MM.1S (cell line): ENCODE data around the gene VAMP1.

Experiments used
- DNase-seq: peaks from one replicate; pipeline ENCODE4 v3.0.0-alpha.2; 2015
- H2AFZ ChIP-seq: fragments of 300-600 bp; sonication (generic); 2 replicates; pipeline ENCODE4 v1.6.0; 2016; ENCODE audit warnings: antibody characterized with exemption, low read length
- H3F3A ChIP-seq: fragments of 300-600 bp; sonication (generic); 2 replicates; pipeline ENCODE4 v1.6.1; 2016; ENCODE audit warnings: mild to moderate bottlenecking, antibody characterized with exemption, low read length, moderate library complexity, mixed read lengths; ENCODE audit not compliant: insufficient read depth
- H3K27ac ChIP-seq: fragments of 300-600 bp; sonication (generic); 2 replicates; pipeline ENCODE4 v1.5.1; 2016; ENCODE audit warnings: mild to moderate bottlenecking, low read length
- H3K27me3 ChIP-seq: fragments of 300-600 bp; sonication (generic); replicated peaks from 2 replicates; pipeline ENCODE4 v1.6.0; 2016; ENCODE audit warnings: low read length; ENCODE audit not compliant: insufficient read depth
- H3K36me3 ChIP-seq: fragments of 300-600 bp; sonication (generic); replicated peaks from 2 replicates; pipeline ENCODE4 v1.6.1; 2016; ENCODE audit warnings: mild to moderate bottlenecking, low read length, mixed read lengths; ENCODE audit not compliant: insufficient read depth
- H3K4me1 ChIP-seq: fragments of 300-600 bp; sonication (generic); 2 replicates; pipeline ENCODE4 v1.6.1; 2016; ENCODE audit warnings: low read length, mixed read lengths
- H3K4me2 ChIP-seq: fragments of 300-600 bp; sonication (generic); 2 replicates; pipeline ENCODE4 v1.6.0; 2016; ENCODE audit warnings: low read depth, low read length
- H3K4me3 ChIP-seq: fragments of 300-600 bp; sonication (generic); 2 replicates; pipeline ENCODE4 v1.5.1; 2016; ENCODE audit warnings: low read length, mixed read lengths
- H3K79me2 ChIP-seq: fragments of 300-600 bp; sonication (generic); 2 replicates; pipeline ENCODE4 v1.6.1; 2016; ENCODE audit warnings: mixed run types, low read length, mixed read lengths
- H3K9ac ChIP-seq: fragments of 300-600 bp; sonication (generic); 2 replicates; pipeline ENCODE4 v1.6.1; 2016; ENCODE audit warnings: low read length, mixed read lengths
- H3K9me2 ChIP-seq: fragments of 300-600 bp; sonication (generic); replicated peaks from 2 replicates; pipeline ENCODE4 v1.6.1; 2016; ENCODE audit warnings: mild to moderate bottlenecking, low read length, mixed read lengths; ENCODE audit not compliant: insufficient read depth
- H3K9me3 ChIP-seq: fragments of 300-600 bp; sonication (generic); replicated peaks from 2 replicates; pipeline ENCODE4 v1.6.1; 2016; ENCODE audit warnings: mild to moderate bottlenecking, low read length, mixed read lengths; ENCODE audit not compliant: insufficient read depth
- H4K20me1 ChIP-seq: fragments of 300-600 bp; sonication (generic); 2 replicates; pipeline ENCODE4 v1.6.1; 2016; ENCODE audit warnings: mild to moderate bottlenecking, low read length, moderate library complexity, mixed read lengths; ENCODE audit not compliant: insufficient read depth
- CTCF ChIP-seq: fragments of 300-600 bp; sonication (generic); IDR thresholded peaks from 2 replicates; pipeline ENCODE4 v1.5.1; 2016; ENCODE audit warnings: antibody characterized with exemption, low read length, mixed read lengths
- EZH2 ChIP-seq: fragments of 300-600 bp; sonication (generic); optimal IDR thresholded peaks from 2 replicates; pipeline ENCODE3; 2017; ENCODE audit warnings: low read depth, mild to moderate bottlenecking, antibody characterized with exemption, low read length, mixed read lengths
- EZH2phosphoT487 ChIP-seq: fragments of 300-600 bp; sonication (generic); IDR thresholded peaks from 2 replicates; pipeline ENCODE4 v1.6.1; 2018; ENCODE audit warnings: antibody characterized with exemption, low read length

Gene VAMP1

DNA sequence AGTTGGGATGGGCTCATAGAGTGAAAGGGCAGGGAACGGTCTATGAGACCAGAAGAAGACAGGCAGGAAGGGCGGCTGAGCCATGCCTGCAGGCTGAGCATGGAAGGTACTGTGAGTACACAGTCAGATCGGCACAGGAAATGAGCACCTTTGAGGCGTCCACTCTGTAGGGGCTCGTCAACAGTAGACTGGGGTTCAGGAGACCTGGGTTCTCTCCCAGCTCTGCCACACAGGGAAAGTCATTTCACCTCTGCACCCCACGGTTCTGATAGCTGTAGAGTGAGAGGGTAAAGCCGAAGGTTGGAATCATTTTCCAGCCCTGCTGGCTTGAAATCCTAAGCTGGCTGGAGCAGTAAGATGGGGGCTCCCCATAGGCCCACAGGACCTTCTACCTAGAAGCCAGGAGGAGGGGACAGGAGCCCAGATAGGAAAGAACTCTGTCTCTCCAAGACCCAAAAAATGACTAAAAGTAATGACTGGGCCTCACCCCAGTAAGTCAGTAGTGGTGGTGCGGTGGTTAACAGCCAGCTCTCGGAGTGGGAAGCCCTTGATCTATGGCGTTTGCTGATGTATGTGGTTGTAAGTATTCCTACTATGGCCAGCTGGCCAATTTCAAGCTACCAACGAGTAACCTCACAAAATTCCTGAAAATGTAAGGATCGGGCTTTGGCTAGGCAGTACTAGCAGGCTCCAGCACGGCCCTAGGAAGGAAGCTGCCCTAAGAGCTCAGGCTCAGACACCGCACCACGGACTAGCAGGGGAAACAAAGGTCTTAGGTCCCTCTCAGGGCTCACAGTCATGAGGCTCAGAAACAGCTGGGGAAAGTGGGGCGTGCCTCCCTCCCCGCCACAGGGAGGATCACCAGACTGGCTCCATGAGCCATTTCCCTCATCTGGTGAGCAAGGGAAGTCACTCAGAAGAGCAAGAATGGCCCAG is 36.0 kb downstream of the VAMP1 start:
- no peak for DNase-seq
- H3K4me3 ChIP-seq: no peak overlapping the region
- H2AFZ ChIP-seq: no peak overlapping the region
- no peaks in the 10 kb centered on the region for H3K9me2 ChIP-seq
- no peaks in the 10 kb centered on the region for H3F3A ChIP-seq
- H3K79me2 ChIP-seq: no peaks in the 10 kb centered on the region
- H3K4me1 ChIP-seq: no peaks in the 10 kb centered on the region; the same call in 1 of the 2 replicates
- H3K27me3 ChIP-seq: no peaks in the 10 kb centered on the region
- H3K9ac ChIP-seq: no peak overlapping the region
- H3K27ac ChIP-seq: no peak overlapping the region
- TF ChIP-seq CTCF (no peak), EZH2 (no peak), EZH2phosphoT487 (no peak)
- no peak overlapping the region for H3K4me2 ChIP-seq
- H4K20me1 ChIP-seq: no peaks in the 10 kb centered on the region
- no peaks in the 10 kb centered on the region for H3K36me3 ChIP-seq
- H3K9me3 ChIP-seq: no peaks in the 10 kb centered on the region

DNA sequence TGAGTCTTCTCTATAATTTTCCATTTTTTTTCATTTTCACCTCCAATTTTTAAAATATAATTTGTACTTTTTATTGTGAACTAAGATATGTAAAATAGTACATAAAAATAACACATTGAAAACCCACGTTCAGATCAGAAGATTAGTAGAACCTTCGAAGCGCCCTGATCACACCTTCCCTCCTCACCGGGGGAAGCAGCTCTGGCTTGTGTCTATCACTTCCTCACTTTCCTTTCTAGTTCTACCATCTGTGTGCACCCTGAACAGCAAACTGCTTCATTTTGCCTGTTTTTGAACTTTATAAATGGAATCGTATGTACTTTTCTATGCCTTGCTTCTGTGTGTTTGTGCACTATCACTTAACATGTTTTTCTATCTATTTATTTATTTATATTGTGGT is 37.5 kb downstream of the VAMP1 start:
- no peaks in the 10 kb centered on the region for H3K9me2 ChIP-seq
- H2AFZ ChIP-seq: no peak overlapping the region
- no peaks in the 10 kb centered on the region; the same call in 1 of the 2 replicates for H3K4me1 ChIP-seq
- H4K20me1 ChIP-seq: no peaks in the 10 kb centered on the region
- H3K4me2 ChIP-seq: no peak overlapping the region
- no peaks in the 10 kb centered on the region for H3F3A ChIP-seq
- H3K9me3 ChIP-seq: no peaks in the 10 kb centered on the region
- H3K27me3 ChIP-seq: no peaks in the 10 kb centered on the region
- H3K79me2 ChIP-seq: no peaks in the 10 kb centered on the region
- H3K36me3 ChIP-seq: no peaks in the 10 kb centered on the region
- TF ChIP-seq EZH2 (no peak), CTCF (no peak), EZH2phosphoT487 (no peak)
- DNase-seq: no peak
- no peak overlapping the region for H3K27ac ChIP-seq
- no peak overlapping the region for H3K4me3 ChIP-seq
- no peak overlapping the region for H3K9ac ChIP-seq

DNA sequence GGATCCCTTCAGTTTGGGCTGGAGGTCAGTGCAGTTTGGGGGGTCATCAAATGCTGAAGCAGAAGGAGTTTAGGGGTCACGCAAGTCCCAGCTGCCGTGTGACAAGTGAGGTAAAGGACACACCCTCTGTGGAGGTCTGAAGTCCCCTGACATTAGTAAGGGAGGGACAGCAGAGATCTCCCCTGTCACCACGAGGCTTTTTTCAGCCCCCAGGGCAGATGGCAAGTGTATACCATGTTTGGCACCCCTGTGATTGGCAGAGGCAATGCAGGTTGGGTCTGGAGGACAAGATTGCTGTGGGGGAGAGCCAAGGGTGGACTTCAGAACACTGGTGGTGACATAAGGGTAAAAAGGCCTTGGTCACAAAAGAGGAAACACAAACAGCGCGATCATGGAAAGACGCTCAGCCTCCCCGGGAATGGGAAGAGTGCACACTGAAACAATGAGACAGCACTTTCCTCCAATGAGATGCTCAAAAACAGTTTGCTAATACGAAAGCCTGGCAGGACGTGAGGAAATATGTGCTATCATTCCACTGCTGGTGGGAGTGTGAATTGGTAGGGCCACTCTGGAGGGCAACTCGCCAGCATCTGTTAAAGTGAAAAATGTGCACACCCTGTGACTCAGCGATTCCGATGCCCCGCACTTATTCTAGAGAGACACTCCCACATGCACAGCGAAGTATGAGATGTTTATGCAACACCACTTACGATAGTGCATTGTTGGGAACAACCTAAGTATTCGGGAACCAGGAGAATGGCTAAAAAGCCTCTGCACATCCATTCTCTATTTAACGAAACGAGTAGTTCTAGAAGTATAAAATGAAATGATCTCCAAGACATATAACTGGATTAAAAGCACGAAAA is 40.1 kb downstream of the VAMP1 start:
- Histone ChIP-seq H3K9ac (no peak overlapping the region), H3K9me2 (no peaks in the 10 kb centered on the region), H3K27me3 (no peaks in the 10 kb centered on the region), H3K4me1 (no peaks in the 10 kb centered on the region; the same call in 1 of the 2 replicates), H3K79me2 (no peaks in the 10 kb centered on the region), H3K4me2 (no peak overlapping the region), H4K20me1 (no peaks in the 10 kb centered on the region), H3K27ac (no peak overlapping the region), H3F3A (no peaks in the 10 kb centered on the region), H2AFZ (no peak overlapping the region), H3K36me3 (no peaks in the 10 kb centered on the region), H3K4me3 (no peak overlapping the region), H3K9me3 (no peaks in the 10 kb centered on the region)
- DNase-seq: no peak
- TF ChIP-seq EZH2 (no peak), CTCF (no peak), EZH2phosphoT487 (no peak)
